Colonic mucosa (tissue), 4 donors: Measurements from ENCODE around the gene POLR1A. TPM values are rescaled to one million over a fixed set of nuclear protein-coding genes. Genes with fewer than 3 reads are reported as not detected.

ENCODE experiments used
- DNase-seq: peaks from one replicate; pipeline ENCODE4 v3.0.0-alpha.2; 2020
- H3K27ac ChIP-seq: fragments of 200-600 bp; one replicate; pipeline ENCODE4 v1.8.0; 2021
- H3K27me3 ChIP-seq: fragments of 200-600 bp; one replicate; pipeline ENCODE4 v1.8.0; 2021
- H3K36me3 ChIP-seq: fragments of 200-600 bp; one replicate; pipeline ENCODE4 v1.8.0; 2021
- H3K4me1 ChIP-seq: fragments of 200-600 bp; one replicate; pipeline ENCODE4 v1.8.0; 2021; ENCODE audit warnings: mild to moderate bottlenecking
- H3K4me3 ChIP-seq: fragments of 200-600 bp; one replicate; pipeline ENCODE4 v1.8.0; 2021
- H3K9ac ChIP-seq, 2 donors: one replicate each; pipeline ENCODE4 v1.7.0; 2013; ENCODE audit warnings: control low read depth in 2 of 2, low read depth in 2 of 2, low read length in 2 of 2
- H3K9me3 ChIP-seq: fragments of 200-600 bp; one replicate; pipeline ENCODE4 v1.8.0; 2021
- CTCF ChIP-seq: fragments of 200-600 bp; IDR thresholded peaks from one replicate; pipeline ENCODE4 v1.8.0; 2022; ENCODE audit warnings: antibody characterized with exemption, mild to moderate bottlenecking
- intact Hi-C: fragments of 100-400 bp; cut with DNase I; formaldehyde crosslinking; loops from one replicate; pipeline ENCODE4 v1.14.1; 2022
- total RNA-seq, 2 donors: library from RNA; stranded (reverse); fragmentation: NEBNext Ultra II Directional in 1 of 2; extraction: Animal tissue kit (Norgen Biotek cat#: 25700) in 1 of 2; gene quantifications; one replicate each; pipeline ENCODE4 v1.2.1, GENCODE V29; 2021
- donor health status: healthy.
- donor health status: DM: no; HTN: no; CAD: no.
- donor health status: DM: no; HTN: no; CAD: no.

POLR1A gene
- total RNA-seq, 2 donors from 2014 or later = 17.9 to 35.9 TPM

- no peak overlapping the region for H3K4me3 ChIP-seq
- H3K4me1 ChIP-seq = no peaks in the 10 kb centered on the region
- intact Hi-C loops = no loop called here
- no peak for DNase-seq
- H3K27me3 ChIP-seq = no peaks in the 10 kb centered on the region
- no peaks in the 10 kb centered on the region for H3K9me3 ChIP-seq
- TF ChIP-seq CTCF = no peak
- no peak overlapping the region for H3K9ac ChIP-seq
- no peak overlapping the region for H3K27ac ChIP-seq
- H3K36me3 ChIP-seq = no peaks in the 10 kb centered on the region
These were observed 104.4 kb downstream of the POLR1A start for GRCh38 chr2:86001326-86001725.

- H3K9me3 ChIP-seq = no peaks in the 10 kb centered on the region
- no peak overlapping the region for H3K9ac ChIP-seq
- no peak overlapping the region for H3K4me3 ChIP-seq
- no peak overlapping the region for H3K27ac ChIP-seq
- intact Hi-C loops = no loop called here
- no peak for DNase-seq
- H3K4me1 ChIP-seq = no peaks in the 10 kb centered on the region
- no peaks in the 10 kb centered on the region for H3K27me3 ChIP-seq
- TF ChIP-seq CTCF = no peak
- no peaks in the 10 kb centered on the region for H3K36me3 ChIP-seq
These were observed 104.8 kb downstream of the POLR1A start for GRCh38 chr2:86000938-86001312.

- H3K4me1 ChIP-seq = no peaks in the 10 kb centered on the region
- intact Hi-C loops = no loop called here
- H3K36me3 ChIP-seq = no peaks in the 10 kb centered on the region
- no peak for TF ChIP-seq CTCF
- no peaks in the 10 kb centered on the region for H3K27me3 ChIP-seq
- no peak overlapping the region for H3K4me3 ChIP-seq
- no peak overlapping the region for H3K27ac ChIP-seq
- H3K9ac ChIP-seq = no peak overlapping the region
- DNase-seq = no peak
- no peaks in the 10 kb centered on the region for H3K9me3 ChIP-seq
These were observed 105.4 kb downstream of the POLR1A start for GRCh38 chr2:86000131-86000937.

GRCh38 chr2:85999061-85999831 lies 106.4 kb downstream of the POLR1A start:
- no peaks in the 10 kb centered on the region for H3K36me3 ChIP-seq
- no peak overlapping the region for H3K4me3 ChIP-seq
- intact Hi-C loops = no loop called here
- H3K9ac ChIP-seq = no peak overlapping the region
- H3K4me1 ChIP-seq = no peaks in the 10 kb centered on the region
- DNase-seq = no peak
- peak overlapping the region; percentile 66 for H3K27ac ChIP-seq
- no peaks in the 10 kb centered on the region for H3K9me3 ChIP-seq
- no peak for TF ChIP-seq CTCF
- H3K27me3 ChIP-seq = no peaks in the 10 kb centered on the region

GRCh38 chr2:85998071-85998991 lies 107.4 kb downstream of the POLR1A start:
- H3K4me1 ChIP-seq = no peaks in the 10 kb centered on the region

More at GRCh38 chr2:85998071-85998991, 107.4 kb downstream of the POLR1A start:
- Histone ChIP-seq H3K27me3 (no peaks in the 10 kb centered on the region), H3K9me3 (no peaks in the 10 kb centered on the region), H3K4me3 (no peak overlapping the region), H3K9ac (peak overlapping the region in 1 of 2 donors; percentile 57), H3K36me3 (no peaks in the 10 kb centered on the region), H3K27ac (peak overlapping the region; percentile 66)
- no peak for TF ChIP-seq CTCF
- DNase-seq = no peak
- intact Hi-C loops = no loop called here
